Cerebellar nuclear complex (tissue), 1 donor: ENCODE data around the gene ZNF500.

Experiments
- DNase-seq, 2 experiments: peaks; one replicate each; lab custom pipeline; 2025; lab: John Stamatoyannopoulos, UW

Gene ZNF500

DNA sequence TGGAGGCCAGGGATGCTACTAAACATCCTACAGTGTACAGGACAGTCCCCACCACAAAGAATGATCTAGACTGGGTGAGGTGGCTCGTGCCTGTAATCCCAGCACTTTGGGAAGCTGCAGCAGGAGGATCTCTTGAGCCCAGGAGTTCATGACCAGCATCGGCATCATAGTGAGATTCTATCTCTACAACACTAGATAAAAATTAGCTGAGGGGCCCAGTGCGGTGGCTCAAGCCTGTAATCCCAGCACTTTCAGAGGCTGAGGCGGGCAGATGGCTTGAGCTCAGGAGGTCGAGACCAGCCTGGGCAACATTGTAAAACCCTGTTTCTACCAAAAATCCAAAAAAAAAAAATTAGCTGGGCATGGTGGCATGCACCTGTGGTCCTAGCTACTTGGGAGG, 5.4 kb upstream of the ZNF500 start:
- no peak for DNase-seq

DNA sequence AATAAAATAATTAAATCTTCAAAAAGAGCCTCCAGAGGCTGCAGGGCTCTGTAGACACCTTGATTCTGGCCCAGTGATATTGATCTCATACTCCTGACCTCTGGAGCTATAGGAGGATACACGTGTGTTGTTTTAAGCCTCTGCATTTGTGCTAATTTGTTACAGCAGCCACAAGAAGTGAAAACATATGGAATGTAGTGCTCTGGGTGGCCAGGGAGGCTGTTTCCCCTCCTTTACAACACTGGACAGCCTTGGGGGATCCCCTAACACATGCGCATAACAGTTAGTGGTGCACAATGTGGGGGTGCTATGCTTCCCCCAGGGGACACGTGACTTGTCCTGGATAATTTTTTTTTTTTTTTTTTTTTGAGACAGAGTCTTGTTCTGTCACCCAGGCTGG, 4.7 kb upstream of the ZNF500 start:
- no peak for DNase-seq

GRCh38 chr16:4769306-4769638, 2.3 kb upstream of the ZNF500 start:
- no peak for DNase-seq

DNA sequence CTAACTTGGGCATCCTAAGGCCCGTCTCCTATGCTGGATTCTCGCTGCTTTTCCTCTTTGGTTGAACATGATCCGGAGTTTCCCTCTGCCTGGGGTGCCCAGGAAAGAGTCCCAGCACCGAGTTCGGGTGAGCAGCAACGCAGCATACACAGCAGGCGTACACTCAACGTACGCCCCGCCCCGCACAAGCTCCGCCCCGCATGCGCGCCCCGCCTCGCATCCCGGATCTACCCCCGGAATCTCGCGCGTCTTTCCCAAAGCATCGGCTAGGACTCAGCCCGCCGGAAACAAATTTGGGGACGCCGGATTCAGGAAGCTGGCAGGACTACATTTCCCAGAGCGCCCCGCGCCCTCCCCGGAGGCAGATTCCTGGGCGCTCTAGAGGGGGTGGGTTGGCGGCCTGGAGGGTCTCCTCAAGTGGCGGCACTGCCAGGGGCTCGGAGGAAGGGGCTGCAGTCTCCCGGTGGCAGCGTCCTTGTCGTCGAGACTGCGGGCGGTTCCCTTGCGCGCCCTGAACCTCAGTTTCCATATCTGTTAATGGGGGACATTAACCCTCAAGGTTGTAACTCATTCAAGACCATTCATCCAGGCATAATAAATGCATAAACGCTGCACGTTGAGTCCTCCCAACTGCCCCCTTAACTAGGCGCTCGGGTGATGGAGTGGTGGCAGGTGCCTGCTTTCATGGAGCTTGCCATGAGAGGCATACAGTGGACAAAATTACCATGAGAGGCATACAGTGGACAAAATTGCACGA, 1.8 kb upstream of the ZNF500 start:
- peak; percentile 62 to 73 for DNase-seq

GRCh38 chr16:4767872-4768548, 1.0 kb upstream of the ZNF500 start:
- no peak for DNase-seq

DNA sequence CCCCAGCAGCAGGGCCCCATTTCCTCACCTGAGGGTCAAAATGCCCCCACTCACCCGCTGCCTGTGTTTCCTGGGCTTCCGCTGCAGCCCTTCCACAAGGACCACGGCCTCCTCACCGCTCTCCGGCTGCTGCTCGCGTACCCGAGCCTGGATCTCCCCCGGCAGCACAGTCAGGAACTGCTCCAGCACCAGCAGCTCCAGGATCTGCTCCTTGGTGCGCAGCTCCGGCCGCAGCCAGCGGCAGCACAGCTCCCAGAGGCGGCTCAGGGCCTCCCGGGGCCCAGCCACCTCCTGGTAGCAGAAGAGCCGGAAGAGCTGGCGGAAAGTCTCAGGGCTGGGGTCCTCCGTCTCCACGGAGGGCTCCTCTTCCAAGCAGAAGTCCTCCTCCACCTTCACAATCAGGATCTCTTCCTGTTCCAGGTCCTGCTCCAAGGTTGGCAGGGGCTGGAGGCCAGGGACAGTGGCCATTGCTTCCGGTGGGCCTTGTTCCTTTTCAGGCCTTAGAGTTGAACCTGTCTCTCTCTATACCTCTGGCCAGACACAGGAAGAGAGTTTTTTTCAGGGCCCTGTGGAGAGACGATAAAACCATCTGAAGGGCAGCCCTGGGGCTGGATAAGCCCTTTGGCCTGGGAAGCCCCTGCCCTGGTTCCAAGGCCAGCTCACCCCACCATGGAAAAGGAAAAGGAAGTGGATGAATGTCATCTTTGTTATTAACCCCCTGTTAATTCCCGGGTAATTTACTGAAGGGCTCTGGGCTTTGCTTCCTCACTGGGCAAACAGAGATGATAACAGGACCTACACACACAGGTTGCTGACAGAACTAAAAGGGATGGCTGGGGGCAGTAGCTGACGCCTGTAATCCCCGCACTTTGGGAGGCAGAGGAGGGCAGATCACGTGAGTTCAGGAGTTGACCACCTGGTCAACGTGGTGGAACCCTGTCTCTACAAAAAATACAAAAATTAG, 1.2 kb downstream of the ZNF500 start:
- no peak for DNase-seq

GRCh38 chr16:4763791-4764190, 3.2 kb downstream of the ZNF500 start:
- DNase-seq = no peak

DNA sequence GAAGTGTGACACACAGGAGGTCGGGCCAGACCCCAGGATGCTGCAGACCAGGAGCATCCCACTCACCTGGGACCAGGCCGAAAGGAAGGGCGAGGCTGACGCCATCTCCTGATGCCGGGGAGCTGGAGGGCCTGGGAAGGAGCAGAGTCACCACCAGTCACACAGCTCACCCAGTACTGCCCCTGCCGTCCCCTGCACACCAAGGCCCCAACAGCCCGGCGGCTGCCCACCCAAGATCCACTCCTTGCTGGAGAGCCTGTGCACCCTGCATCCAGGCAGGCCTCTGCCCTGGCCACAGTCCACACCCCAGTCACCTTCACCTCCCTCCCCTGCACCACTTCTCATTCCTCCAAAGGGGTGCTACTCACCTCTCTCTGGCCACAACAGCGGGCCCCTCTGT, 4.8 kb downstream of the ZNF500 start:
- no peak for DNase-seq

DNA sequence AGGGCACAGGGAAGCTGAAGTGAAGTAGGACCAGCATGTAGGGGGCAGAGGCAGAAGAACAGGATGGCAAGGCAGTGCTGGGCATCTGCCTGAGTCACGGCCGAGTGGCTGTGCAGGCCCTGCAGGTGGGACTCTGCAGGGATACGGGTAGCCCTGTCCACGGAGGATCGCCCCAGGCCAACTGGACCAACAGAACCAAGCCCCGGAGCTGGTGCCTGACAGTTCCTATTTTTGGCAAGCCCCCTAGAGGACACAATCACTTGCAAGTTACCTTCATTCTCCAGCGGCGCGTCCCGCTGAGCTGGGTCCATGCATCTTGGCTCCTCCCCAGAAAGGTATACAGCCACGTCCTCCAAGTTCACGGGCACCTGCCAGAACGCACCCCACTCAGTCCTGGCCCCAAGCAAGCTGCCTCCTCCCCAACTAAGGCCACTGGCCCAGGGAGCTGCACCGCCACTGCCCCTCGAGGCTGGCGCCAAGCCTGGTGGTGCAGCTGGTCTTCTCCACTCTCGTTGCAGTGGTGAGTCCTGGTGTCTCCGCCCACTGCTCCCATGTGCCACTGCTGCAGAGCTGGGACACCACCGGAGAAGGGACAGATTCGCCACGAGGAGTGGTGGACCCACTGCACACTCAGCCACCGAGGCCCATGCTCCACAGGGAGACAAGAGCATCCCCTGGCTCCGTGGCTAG, 6.6 kb downstream of the ZNF500 start:
- no peak for DNase-seq

GRCh38 chr16:4755687-4756086, 11.3 kb downstream of the ZNF500 start:
- DNase-seq = no peak

GRCh38 chr16:4754865-4755264, 12.1 kb downstream of the ZNF500 start:
- no peak for DNase-seq

- no peak for DNase-seq
Observed at GRCh38 chr16:4753227-4753626, 13.7 kb downstream of the ZNF500 start.

- no peak for DNase-seq
Observed at GRCh38 chr16:4752351-4753100, 14.4 kb downstream of the ZNF500 start.

- no peak for DNase-seq
Observed at GRCh38 chr16:4750896-4751295, 16.1 kb downstream of the ZNF500 start.

GRCh38 chr16:4749700-4750257, 17.2 kb downstream of the ZNF500 start:
- no peak for DNase-seq

GRCh38 chr16:4748682-4749411, 18.1 kb downstream of the ZNF500 start:
- no peak for DNase-seq

DNA sequence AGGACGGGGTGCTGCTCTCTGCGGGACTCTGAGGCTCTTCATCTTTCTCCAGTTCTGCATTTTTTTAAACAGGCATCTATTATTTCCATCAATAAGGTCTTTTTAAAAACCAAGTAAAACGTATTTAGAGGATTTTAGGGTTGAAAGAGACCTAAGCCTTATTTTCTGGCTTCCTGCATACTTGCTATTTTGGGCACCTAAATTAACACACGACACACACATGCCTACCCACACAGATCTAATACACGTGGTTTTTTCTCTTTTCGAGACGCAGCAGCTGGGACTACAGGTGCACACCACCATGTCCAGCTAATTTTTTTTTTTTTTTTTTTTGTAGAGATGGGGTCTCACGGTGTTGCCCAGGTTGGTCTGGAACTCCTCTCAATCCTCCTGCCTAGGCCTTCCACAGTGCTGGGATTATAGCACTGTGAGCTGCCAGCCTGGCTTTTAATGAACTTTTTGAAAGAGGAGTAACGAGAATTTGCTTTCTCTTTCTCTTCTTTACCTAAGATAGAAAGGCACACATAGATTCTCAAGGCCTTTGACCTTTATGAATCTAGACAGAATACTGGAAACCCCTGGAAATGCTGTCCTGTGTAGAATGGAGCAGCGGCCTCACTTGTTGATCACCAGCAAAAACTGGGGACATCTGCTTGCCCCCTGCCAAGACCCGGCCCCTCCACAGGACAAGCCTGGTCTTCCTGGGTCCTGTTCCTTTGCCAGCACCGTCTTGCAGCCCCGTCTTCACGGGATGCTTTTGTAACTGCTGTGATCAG, 18.9 kb downstream of the ZNF500 start:
- DNase-seq = no peak

DNA sequence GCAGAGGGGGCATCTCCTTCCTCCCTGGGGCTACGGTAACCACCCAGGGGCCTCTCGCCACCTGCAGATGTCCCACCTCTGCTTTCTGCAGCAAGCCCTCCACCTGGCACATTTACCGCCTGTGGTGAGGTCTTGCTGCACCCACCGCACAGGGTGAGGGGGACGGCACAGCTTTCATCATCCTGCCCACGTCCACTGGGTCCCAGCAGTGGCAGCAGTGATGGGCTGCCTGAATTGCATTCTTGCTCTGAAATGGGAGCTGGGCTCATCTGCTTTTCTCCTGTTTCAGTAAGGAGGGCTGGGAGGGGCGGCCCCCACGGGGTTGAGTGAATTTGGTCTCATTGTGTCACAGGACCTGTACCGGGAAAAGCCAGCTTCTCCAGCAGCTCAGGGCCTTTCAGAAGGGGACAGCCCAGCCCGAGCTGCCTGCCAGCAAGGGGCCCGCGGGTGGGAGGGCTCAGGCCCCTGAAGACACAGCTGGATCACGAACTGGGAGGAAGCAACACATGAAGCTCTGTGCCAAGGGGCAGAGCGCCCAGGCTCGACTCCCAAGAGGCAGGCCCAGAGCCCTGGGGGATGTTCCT, 19.9 kb downstream of the ZNF500 start:
- DNase-seq = no peak

DNA sequence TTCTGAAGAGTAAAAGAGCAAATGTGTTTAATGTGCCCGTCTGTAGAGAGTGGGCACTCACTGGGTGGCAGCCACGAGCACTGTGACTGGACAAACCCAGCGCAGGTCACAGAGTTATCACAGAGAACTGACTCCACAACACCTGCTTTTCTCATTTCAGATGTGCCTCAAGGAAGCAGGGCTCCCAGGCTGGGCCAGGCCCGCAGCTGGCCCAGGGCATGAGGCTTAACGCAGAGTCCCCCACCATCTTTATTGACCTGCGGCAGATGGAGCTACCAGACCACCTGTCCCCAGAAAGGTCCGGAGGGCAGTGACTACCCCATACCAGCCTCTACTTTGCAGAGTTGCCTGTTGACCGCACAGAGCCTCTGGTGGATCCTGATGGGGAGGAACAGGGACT, 20.7 kb downstream of the ZNF500 start:
- no peak for DNase-seq
